KOPT-K1 (cell line): ENCODE data around the gene PTCRA.
A peak's percentile ranks its signal among the peaks of the same experiment; 100 is the strongest.
"Not testable (repeated sequence)": the region's sequence is repeated elsewhere in the genome, so short reads cannot be mapped to it uniquely, and the experiment has no call there.

Experiments
- H3K27ac ChIP-seq: fragments of 200-600 bp; sonication (generic); 2 replicates; pipeline ENCODE4 v1.5.1; 2016; ENCODE audit warnings: antibody characterized with exemption, mild to moderate bottlenecking, low read depth, low read length; ENCODE audit not compliant: poor library complexity, severe bottlenecking
- H3K36me3 ChIP-seq: fragments of 200-600 bp; sonication (generic); 2 replicates; pipeline ENCODE4 v1.5.1; 2017; ENCODE audit warnings: antibody characterized with exemption, mild to moderate bottlenecking, low read length, moderate library complexity; ENCODE audit not compliant: insufficient read depth
- H3K9me3 ChIP-seq: fragments of 200-600 bp; sonication (generic); 2 replicates; pipeline ENCODE4 v1.5.1; 2017; ENCODE audit warnings: antibody characterized with exemption, low read length, mild to moderate bottlenecking; ENCODE audit not compliant: insufficient read depth, poor library complexity, severe bottlenecking

The PTCRA gene

DNA sequence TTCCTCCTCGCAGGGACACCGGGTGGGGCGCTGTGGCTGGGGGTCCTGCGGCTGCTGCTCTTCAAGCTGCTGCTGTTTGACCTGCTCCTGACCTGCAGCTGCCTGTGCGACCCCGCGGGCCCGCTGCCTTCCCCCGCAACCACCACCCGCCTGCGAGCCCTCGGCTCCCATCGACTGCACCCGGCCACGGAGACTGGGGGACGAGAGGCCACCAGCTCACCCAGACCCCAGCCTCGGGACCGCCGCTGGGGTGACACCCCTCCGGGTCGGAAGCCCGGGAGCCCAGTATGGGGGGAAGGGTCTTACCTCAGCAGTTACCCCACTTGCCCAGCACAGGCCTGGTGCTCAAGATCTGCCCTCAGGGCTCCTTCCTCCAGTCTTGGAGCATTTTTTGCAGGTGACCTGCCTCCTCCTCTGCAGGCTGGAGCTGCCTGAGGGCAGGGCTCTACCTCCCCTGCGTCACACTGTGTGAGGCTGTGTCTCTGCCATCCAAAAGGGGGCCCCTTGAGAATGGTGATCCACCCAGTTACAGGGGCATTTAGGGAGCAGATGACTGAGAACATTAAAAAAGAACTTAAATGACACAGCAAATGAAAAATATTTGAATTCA lies 9.5 kb downstream of the PTCRA start:
- Histone ChIP-seq H3K27ac (no peak overlapping the region), H3K36me3 (no peaks in the 10 kb centered on the region), H3K9me3 (no peaks in the 10 kb centered on the region)

DNA sequence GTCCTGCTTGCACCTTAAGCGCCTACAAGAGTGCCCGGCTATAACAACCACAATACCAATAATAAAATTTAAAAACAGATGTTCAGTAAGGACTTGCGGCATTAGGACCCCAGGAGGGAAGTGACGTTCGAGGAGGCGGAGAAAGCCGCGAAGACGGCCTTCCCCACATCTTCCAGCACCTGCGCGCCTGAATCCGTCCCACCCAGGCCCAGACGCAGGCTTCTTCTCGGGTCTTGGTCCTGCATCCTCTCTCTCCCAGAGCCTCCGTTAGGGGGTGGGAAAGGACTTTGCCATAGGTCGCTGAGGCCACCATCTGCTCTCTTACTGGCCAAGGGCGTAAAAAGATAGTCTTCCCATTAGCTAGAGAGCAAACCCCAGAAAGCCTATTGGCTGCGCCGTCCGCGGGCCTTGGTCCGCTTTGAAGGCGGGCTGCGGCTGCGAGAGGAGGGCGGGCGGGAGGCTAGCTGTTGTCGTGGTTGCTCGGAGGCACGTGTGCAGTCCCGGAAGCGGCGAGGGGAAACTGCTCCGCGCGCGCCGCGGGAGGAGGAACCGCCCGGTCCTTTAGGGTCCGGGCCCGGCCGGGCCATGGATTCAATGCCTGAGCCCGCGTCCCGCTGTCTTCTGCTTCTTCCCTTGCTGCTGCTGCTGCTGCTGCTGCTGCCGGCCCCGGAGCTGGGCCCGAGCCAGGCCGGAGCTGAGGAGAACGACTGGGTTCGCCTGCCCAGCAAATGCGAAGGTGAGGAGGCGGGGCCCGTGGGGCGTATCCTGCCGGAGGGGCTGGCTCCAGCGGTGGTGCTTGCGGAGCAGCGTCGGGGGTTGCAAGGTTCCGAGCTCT lies 13.3 kb downstream of the PTCRA start, which contains the start of gene CNPY3:
CNPY3 (plus strand) TSS at position 495 of the 835 bp plus-strand sequence; CDS start at position 586, 91 bp downstream.
- Histone ChIP-seq H3K27ac (peak within 1 kb of the TSS; percentile 92), H3K9me3 (no peaks in the 10 kb centered on the region), H3K36me3 (peaks cover 26% of the 10 kb centered on the region)

DNA sequence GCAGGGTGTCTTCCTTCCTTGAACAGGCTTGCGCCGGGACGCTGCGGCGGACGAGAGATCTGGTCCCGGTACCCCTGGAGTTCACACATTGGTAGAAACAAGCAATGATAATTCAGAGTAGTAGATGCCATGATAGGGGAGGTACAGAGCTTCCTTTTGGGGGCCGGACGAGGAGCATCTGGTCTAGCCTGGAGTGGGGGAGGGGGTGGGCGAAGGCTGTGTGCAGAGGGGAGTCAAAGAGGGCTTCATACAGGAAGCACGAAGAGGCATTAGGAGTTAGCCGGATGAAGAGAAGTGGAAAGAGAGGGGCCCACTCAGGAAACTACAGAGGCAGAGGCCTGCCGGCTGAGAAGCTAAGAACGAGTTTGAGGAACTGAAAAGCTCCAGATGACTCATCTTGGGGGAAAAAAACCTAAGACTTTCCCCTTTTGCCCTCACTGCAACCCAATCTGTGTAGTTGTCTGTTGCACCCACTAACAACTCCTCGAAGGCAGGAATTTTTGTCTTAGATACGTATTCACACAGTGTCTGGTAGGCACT lies 14.0 kb downstream of the PTCRA start:
- peaks cover 33% of the 10 kb centered on the region for H3K36me3 ChIP-seq
- H3K9me3 ChIP-seq, result no peaks in the 10 kb centered on the region
- peak overlapping the region; percentile 92 for H3K27ac ChIP-seq

- Histone ChIP-seq H3K9me3 (no peaks in the 10 kb centered on the region), H3K36me3 (peaks cover 58% of the 10 kb centered on the region), H3K27ac (peak overlapping the region; percentile 28)
These were observed 16.6 kb downstream of the PTCRA start for GRCh38 chr6:42932412-42932811.

DNA sequence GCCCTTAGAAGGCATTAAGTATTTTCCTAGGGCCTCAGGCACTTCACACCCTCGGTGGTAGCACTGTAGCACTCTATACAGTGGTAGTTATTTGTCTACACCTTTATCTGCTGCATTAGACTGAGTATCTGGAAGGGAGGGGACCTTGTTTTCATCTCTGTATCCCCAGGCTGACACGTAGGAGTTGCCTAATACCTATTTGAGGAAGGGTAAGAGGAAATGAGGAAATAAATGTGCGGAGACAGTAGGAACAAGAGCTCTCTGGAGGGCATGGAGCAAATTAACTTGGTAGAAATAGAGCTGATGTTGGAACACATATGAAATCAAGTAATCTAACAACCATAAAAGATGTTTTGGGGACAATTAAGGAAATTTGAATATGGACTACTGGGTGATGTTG lies 17.4 kb downstream of the PTCRA start:
- no peak overlapping the region for H3K27ac ChIP-seq
- no peaks in the 10 kb centered on the region for H3K9me3 ChIP-seq
- H3K36me3 ChIP-seq, result peaks cover 66% of the 10 kb centered on the region

DNA sequence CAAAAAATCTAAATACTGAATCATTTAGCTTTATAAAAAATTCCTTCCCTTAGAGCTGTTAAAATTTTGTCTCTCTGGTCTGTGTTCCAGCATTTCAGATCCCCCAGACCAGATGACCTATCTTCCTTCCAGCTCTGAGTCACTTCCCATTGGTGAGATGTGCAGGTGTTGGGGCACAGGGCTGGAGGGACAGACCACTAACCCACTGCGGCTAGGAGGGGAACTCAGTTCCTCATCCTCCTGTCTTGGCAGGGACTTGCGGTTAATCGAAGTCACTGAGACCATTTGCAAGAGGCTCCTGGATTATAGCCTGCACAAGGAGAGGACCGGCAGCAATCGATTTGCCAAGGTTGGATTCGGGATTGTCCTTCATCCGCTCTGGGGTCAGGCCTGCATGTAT lies 19.5 kb downstream of the PTCRA start:
- no peak overlapping the region for H3K27ac ChIP-seq
- H3K36me3 ChIP-seq, result peaks cover 87% of the 10 kb centered on the region
- H3K9me3 ChIP-seq, result no peaks in the 10 kb centered on the region

DNA sequence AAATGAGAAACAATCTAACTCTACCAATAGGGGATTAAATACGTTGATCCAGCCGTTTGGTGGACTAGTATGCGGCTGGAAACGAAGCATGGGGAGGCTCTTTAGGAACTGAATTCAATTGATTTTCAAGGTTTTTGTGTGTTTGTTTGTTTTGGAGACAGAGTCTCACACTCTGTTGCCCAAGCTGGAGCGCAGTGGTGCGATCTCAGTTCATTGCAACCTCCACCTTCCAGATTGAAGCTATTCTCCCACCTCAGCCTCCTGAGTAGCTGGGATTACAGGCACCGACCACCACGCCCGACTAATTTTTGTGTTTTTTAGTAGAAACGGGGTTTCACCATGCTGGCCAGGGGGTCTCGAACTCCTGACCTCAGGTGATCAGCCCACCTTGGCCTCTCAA lies 20.5 kb downstream of the PTCRA start:
- Histone ChIP-seq H3K36me3 (peaks cover 98% of the 10 kb centered on the region), H3K9me3 (no peaks in the 10 kb centered on the region), H3K27ac (no peak overlapping the region)

DNA sequence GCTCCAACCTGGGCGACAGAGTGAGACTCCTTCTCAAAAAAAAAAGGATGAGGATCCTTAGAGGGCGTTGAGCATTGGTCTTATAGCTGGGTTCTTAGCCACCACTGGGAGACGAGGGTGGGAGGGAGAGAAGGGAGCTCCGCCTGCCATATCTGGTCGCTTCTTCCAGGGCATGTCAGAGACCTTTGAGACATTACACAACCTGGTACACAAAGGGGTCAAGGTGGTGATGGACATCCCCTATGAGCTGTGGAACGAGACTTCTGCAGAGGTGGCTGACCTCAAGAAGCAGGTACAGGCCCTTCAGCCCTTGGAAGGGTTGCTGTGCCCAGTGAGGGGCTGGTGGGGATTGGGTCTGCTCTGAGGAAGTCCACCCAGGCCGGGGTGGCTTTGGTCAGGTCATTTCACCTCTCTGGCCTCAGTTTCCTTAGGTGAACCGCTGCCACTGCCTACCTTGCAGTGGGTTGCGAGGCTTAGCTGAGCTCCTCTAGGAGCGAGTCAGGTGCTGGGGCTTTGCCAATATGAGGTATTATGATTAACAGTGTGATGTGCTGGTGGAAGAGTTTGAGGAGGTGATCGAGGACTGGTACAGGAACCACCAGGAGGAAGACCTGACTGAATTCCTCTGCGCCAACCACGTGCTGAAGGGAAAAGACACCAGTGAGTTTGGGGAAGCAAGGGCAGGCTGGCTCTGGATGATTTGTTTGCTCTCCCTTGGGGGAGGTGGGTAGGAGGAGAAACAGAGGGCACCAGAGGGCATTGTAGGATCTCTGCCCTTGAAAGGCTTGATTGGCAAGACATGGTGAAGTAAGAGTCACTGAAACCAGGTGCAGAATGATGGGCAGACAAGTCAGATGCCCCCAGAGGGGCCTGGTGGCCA lies 21.9 kb downstream of the PTCRA start:
- H3K36me3 ChIP-seq, result peaks cover 100% of the 10 kb centered on the region
- H3K27ac ChIP-seq, result no peak overlapping the region
- no peaks in the 10 kb centered on the region for H3K9me3 ChIP-seq

GRCh38 chr6:42938428-42938796 lies 22.6 kb downstream of the PTCRA start:
- Histone ChIP-seq H3K36me3 (peaks cover 100% of the 10 kb centered on the region), H3K27ac (no peak overlapping the region), H3K9me3 (no peaks in the 10 kb centered on the region)

GRCh38 chr6:42938987-42939809 lies 23.3 kb downstream of the PTCRA start:
- no peak overlapping the region for H3K27ac ChIP-seq
- peaks cover 100% of the 10 kb centered on the region for H3K36me3 ChIP-seq
- H3K9me3 ChIP-seq, result no peaks in the 10 kb centered on the region

- no peak overlapping the region for H3K27ac ChIP-seq
- H3K36me3 ChIP-seq, result peaks cover 100% of the 10 kb centered on the region
- H3K9me3 ChIP-seq, result no peaks in the 10 kb centered on the region
These were observed 23.9 kb downstream of the PTCRA start for GRCh38 chr6:42939810-42940167.

DNA sequence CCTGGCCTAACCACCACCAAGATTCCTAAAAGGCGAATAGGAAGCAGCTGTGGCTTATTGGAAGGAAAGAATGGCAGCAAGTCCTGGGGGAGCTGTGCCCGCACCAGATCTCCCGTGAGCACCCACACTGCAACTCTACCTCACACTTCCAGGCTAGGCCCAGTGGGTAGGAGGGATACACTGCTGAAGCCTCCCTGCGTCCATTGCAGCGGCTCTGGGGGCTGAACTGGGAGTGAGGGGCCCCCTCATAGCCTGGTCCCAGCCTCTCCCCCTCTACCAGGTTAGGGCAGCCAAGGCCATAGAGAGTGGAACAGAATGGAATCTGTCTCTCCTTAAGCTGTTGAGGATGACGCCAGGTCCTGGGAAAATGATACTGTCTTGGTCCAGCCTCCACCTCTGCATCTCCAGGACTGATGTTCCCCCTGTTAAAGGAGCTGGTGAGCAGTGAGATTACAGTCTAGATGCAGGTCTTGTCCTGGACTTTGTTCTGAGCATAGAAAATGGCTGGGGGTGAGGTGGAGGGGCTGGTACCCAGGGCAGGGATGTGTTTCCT lies 24.7 kb downstream of the PTCRA start:
- Histone ChIP-seq H3K27ac (no peak overlapping the region), H3K36me3 (peaks cover 100% of the 10 kb centered on the region), H3K9me3 (no peaks in the 10 kb centered on the region)

DNA sequence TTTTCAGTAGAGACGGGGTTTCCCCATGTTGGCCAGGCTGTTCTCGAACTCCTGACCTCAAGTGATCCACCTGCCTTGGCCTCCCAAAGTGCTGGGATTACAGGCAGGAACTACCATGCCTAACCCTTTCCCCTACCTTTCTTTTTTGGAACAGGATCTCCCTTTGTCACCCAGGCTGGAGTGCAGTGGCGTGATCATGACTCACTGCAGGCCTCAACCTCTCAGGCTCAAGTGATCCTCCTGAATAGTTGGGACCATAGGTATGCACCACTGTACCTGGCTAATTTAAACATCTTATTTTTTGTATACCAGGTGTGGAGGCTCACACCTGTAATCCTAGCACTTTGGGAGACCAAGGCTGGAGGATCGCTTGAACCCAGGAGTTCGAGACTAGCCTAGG lies 25.5 kb downstream of the PTCRA start:
- H3K9me3 ChIP-seq, result not testable (repeated sequence)
- H3K36me3 ChIP-seq, result peaks cover 97% of the 10 kb centered on the region

DNA sequence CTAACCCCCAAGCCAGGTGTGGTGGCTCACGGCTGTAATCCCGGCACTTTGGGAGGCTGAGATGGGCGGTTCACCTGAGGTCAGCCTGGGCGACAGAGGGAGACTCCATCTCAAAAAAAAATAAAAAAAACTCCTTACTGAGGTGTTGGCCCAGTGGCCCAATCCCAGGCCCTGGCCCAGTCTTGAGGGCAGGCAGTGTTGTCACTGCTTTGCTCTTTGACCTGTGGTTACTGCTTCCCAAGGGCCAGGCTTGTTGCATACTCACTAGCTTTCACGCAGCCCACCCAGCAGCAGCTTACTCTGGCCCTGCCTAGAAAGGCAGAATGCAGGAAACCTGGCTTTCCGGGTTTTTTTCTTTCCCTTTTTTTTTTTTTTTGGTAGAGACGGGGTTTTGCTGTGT lies 26.6 kb downstream of the PTCRA start:
- Histone ChIP-seq H3K36me3 (peaks cover 91% of the 10 kb centered on the region), H3K27ac (no peak overlapping the region), H3K9me3 (no peaks in the 10 kb centered on the region)

More for the DNA sequence above, 25.5 kb downstream of the PTCRA start:
- H3K27ac ChIP-seq, result not testable (repeated sequence)
